HG02970 (cell line): ENCODE results near the gene JAM3.
"Not testable (repeated sequence)": the region's sequence is repeated elsewhere in the genome, so short reads cannot be mapped to it uniquely, and the experiment has no call there.

Experiments used
- ATAC-seq: cut with Tn5 transposase; IDR thresholded peaks from one replicate; pipeline ENCODE4 v1.9.1; 2021; ENCODE audit warnings: mild to moderate bottlenecking, moderate library complexity, moderate number of reproducible peaks; ENCODE audit not compliant: unreplicated experiment, low FRiP score

Gene JAM3

GRCh38 chr11:134098566-134099184, 29.8 kb downstream of the JAM3 start:
- ATAC-seq: no peak

- no peak for ATAC-seq
These were observed 31.3 kb downstream of the JAM3 start for GRCh38 chr11:134100171-134100570.

- no peak for ATAC-seq
These were observed 32.4 kb downstream of the JAM3 start for GRCh38 chr11:134101282-134101681.

- no peak for ATAC-seq
These were observed 41.5 kb downstream of the JAM3 start for GRCh38 chr11:134110252-134110815.

DNA sequence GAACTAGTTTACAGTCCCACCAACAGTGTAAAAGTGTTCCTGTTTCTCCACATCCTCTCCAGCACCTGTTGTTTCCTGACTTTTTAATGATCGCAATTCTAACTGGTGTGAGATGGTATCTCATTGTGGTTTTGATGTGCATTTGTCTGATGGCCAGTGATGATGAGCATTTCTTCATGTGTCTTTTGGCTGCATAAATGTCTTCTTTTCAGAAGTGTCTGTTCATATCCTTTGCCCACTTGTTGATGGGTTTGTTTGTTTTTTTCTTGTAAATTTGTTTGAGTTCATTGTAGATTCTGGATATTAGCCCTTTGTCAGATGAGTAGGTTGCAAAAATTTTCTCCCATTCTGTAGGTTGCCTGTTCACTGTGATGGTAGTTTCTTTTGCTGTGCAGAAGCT, 44.9 kb downstream of the JAM3 start:
- ATAC-seq: not testable (repeated sequence)

- ATAC-seq: no peak
These were observed 47.3 kb downstream of the JAM3 start for GRCh38 chr11:134116210-134116609.

- ATAC-seq: no peak
These were observed 49.1 kb downstream of the JAM3 start for GRCh38 chr11:134118006-134118405.

GRCh38 chr11:134119094-134119493, 50.2 kb downstream of the JAM3 start:
- ATAC-seq: no peak

GRCh38 chr11:134120143-134120850, 51.4 kb downstream of the JAM3 start:
- no peak for ATAC-seq

DNA sequence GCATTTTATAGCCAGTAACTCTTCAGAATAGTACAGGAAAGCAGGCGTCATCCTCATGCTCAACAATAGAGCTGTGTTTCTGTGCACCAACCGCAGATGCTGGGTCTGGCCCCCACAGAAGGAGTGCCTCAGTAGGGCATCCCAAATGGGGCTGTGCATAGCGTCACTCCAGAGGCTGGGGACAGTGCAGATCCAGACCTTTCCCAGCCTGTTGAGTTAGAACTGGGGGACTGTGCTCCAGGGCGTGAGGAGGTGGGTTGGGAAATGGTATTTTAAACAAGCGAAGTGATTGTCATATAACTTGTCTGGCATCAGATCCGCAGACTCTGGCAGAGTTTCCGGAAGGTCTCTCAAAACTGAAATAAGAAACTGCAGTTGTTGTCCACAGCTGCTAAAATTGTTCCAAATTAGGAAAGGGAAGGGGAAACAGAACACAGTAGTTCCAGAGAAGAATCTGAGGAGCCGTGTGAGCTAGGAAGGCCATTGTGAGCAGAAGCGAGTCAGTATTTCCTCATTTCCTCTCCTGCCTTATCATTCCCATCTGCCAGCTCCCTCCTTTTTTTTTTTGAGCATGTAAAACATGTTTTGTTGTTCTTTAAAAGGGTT, 52.2 kb downstream of the JAM3 start:
- no peak for ATAC-seq

GRCh38 chr11:134124660-134125451, 56.0 kb downstream of the JAM3 start:
- no peak for ATAC-seq

DNA sequence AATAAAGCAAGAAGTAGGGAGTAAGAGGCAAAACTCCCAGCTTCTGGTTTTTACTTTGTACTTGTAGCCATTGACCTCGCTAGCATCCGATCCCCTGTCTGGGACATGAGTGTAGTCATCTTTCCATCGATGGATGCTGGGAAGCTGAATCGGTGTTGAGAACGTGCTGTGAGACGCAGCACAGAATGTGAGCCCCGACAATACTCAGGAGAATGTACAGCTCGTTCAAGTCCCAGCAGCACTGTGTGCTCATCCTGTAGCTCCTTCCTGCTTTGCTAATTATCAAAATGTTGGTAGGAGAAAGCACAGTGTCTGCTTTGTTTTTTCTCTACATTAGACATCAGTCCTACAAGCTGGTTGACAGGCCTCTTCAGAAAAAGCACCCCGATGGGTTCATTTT, 56.6 kb downstream of the JAM3 start:
- ATAC-seq: no peak

- no peak for ATAC-seq
These were observed 57.4 kb downstream of the JAM3 start for GRCh38 chr11:134126217-134126822.

DNA sequence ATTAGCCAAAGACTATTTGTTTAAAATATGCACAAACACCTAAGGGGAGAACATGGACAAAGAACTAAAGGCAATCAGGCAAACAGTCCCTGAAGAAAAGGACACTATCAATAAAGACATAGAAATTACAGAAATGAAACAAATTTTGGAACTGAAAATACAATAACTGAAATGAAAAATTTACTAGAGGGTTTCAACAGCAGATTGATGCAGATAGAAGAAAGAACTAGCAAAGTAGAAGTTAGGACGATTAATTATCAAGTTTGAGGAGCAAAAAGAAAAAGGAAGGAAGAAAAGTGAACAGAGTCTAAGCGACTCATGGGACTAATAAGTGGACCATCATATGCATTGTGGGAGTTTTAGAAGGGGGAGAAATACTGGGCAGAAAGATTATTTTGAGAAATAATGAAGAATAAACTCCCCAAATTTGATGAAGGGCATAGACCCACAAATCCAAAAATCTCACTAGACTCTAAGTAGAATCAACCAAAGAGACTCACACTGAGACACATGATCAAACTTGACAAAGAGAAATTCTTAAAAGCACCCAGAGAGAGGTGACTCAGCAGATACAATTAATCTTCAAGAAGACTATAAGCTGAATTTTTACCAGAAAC, 62.9 kb downstream of the JAM3 start:
- ATAC-seq: no peak

DNA sequence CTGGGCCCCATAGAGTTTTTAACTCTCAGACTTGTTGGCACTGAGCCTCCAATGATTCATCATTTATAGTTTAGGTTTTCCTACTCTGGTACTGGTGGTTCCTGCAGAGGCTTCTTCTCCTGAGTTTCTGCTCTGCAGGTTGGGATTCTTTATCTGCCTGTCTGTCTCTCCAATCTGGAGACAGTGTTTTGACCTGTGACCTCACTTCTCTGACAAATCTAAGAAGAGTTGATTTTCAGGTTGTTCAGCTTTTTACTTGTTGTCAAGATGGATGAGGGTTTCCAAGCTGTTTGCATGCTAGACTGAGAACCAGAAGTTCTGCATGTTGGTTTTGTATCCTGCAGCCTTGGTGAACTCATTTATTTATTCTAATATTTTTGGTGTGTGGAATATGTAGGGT, 63.9 kb downstream of the JAM3 start:
- ATAC-seq: no peak

DNA sequence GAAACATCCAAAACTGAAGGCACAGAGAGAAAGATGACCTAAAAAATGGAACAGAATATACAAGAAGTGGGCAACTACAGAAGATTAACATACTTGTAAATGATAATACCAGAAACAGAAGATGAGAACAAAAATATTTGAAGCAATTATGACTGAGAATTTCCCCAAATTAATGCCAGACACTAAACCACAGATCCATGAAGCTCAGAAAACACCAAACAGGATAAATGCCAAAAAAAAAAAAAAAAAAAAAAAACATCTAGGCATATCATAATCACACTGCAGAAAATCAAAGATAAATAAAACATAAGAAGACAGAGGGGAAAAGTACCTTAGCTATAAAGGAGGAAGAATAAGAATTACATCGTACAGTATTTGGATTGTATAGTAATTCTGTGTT, 65.3 kb downstream of the JAM3 start:
- no peak for ATAC-seq

GRCh38 chr11:134138376-134138775, 69.5 kb downstream of the JAM3 start:
- ATAC-seq: no peak

DNA sequence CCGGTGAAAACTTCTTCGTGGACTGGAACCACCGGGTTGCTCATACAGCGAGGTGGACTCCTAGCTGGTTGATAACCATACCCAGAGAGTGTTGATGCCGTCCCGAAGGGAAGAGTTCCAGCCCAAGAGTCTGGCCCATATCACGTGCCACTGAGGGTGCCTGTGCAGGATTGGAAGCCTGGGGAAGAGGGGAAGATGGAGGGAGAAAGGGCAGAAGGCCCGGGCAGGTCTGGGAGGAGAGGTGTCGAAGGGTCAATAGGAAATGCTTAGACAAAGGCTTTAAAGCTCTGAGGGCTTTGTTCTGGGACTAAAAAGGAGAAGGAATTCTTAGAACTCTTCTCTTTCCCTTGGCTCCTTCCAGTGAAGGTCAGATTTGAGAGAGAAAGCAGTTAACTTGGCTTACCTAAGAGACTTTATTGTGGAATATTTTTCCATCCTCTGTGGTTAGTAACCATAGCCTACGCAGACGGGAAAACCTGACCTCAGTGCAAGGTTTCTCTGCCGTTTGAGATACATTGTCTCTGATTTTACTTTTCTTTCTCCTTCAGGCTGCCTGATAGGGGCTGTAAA, 70.5 kb downstream of the JAM3 start:
- ATAC-seq: no peak

DNA sequence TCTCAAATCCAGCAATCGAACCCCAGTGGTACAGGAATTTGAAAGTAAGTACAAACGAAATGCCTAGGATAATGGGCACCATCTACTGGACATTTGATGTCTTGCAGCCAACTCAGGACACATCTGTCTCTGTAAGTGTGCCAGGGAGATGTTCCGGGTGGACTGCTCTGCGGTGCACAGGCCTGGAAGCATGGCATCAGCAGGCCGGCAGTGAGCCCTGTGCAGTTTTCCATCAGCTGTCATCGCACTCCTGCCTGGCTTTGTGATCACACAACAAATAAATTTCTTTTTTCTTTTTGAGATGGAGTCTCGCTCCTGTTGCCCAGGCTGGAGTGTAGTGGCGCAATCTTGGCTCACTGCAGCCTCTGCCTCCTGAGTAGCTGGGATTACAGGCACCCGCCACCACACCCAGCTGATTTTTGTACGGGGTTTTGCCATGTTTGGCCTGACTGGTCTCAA, 71.0 kb downstream of the JAM3 start:
- no peak for ATAC-seq
